NCI-H2196 treated with DMSO at 0.1 percent for 48 hours (cell line): Measurements from ENCODE around the gene PCSK6.
"Not testable (repeated sequence)": the region's sequence is repeated elsewhere in the genome, so short reads cannot be mapped to it uniquely, and the experiment has no call there.

Source experiments
- DNase-seq: peaks from one replicate; lab custom pipeline; 2025; ENCODE audit not compliant: unreplicated experiment; lab: John Stamatoyannopoulos, UW

PCSK6 gene

GRCh38 chr15:101433396-101433795 is 56.1 kb downstream of the PCSK6 start:
- no peak for DNase-seq

DNA sequence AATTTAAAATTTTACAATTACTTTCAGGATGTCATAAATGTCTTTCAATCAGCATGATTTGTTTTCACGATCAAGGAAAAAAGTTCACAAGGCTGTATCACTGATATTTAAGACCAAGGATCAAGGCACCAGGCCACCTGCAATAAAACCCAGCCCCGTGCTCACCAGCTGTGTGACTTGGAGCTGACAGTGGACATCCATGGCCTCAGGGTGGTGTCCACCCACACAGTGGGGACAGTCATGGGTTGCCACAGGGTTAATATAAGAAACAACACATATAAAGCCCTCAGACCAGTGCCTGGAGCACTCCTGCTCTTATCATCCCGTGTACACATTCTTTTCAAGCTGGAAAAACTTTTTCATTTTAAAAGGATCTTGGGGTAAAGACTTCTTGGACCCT is 56.5 kb downstream of the PCSK6 start:
- DNase-seq = no peak

DNA sequence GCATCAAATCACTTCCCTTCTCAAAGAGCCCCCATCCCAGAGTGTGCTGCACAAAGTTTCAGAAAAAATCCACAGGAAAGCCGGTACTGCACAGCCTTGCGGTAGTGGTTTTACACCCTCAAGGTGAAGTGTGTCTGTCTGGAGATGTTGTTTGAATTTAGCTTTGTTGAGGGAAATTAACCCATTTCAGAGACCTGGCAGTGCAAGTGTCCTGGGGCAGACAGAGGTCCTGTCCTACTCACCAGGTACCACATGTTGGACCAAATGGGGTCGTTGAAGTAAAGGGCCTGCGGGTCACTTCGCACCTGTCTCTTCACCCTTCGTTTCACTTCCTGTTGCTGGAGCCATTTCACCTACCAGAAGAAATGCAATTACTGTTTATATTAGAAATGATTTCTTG is 57.8 kb downstream of the PCSK6 start:
- DNase-seq = no peak

DNA sequence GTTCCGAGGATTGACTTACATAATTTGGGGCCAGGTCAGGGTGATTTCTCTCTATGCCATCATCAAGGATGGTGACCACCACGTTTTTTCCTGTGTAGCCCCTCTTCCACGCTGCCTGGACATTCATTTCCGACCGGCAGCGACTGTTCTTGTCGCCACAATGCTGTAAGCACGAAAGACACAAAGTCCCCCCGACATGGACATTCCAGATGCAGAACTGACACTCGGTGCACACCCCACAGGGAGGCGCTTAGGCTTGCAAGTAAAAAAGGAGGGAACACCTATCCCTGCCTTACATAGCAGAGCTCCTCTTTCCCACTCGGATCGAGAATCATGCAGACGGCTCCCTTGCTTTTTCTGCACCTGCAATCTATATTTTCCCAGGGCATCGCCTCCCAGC is 58.2 kb downstream of the PCSK6 start:
- no peak for DNase-seq

- DNase-seq = no peak
Observed at GRCh38 chr15:101429646-101430045, 59.9 kb downstream of the PCSK6 start.

DNA sequence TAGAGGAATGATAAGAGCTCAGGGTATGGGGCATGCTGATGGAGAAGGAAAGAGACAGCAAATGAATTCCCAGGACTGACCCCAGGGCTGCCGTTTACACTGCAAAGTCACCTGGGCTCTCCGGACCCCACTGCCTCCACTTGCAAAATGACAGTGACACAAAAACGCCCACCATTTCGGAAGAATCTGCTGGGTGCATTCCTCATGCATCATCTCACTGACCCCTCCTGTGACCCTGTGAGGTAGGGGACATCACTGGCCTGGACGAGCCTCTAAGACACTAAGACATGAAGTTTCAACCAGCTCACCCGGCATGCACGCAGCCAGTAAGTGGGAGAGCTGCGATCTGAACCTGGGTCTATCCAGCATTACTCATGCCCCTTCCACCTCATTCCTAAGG is 60.3 kb downstream of the PCSK6 start:
- no peak for DNase-seq

- DNase-seq = no peak
Observed at GRCh38 chr15:101428758-101429157, 60.7 kb downstream of the PCSK6 start.

GRCh38 chr15:101427606-101428487 is 61.7 kb downstream of the PCSK6 start:
- DNase-seq = no peak

- DNase-seq = no peak
Observed at GRCh38 chr15:101426761-101427333, 62.7 kb downstream of the PCSK6 start.

- no peak for DNase-seq
Observed at GRCh38 chr15:101425787-101426365, 63.6 kb downstream of the PCSK6 start.

- DNase-seq = no peak
Observed at GRCh38 chr15:101424984-101425383, 64.5 kb downstream of the PCSK6 start.

DNA sequence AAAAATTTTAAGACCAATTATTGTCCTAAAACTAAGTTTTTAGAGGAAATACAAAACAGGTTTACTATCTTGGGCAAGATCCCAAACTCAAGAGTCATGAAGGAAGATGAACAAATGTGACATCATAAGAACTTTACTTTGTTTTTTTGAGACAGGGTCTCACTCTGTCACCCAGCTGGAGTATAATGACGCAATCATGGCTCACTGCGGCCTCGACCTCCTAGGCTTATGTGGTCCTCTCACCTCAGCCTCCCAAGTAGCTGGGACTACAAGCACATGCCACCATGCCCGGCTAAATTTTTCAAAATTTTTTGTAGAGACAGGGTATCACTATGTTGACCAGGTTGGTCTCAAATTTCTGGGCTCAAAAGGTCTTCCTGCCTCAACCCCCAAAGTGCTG is 69.3 kb downstream of the PCSK6 start:
- no peak for DNase-seq

GRCh38 chr15:101416475-101416874 is 73.0 kb downstream of the PCSK6 start:
- not testable (repeated sequence) for DNase-seq

- DNase-seq = no peak
Observed at GRCh38 chr15:101413239-101413638, 76.3 kb downstream of the PCSK6 start.

DNA sequence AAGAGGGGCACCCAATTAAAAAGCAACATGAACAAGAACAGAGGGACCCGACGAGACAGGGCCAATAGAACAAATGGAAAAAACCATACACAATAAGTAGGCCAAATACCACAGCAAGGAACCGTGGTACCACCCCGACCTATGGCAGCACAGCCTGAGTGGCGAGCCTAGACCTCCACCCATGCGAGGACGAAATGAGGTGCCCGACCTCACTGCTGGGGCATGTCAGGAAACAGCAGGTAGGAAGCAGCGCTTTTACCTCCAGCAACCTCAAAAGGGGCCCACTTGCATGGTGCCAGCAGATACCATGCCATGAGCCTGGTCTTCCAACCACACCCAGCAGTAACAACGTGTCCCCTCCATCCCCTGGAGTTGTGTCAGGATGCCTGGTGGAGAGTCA is 77.9 kb downstream of the PCSK6 start:
- DNase-seq = no peak

DNA sequence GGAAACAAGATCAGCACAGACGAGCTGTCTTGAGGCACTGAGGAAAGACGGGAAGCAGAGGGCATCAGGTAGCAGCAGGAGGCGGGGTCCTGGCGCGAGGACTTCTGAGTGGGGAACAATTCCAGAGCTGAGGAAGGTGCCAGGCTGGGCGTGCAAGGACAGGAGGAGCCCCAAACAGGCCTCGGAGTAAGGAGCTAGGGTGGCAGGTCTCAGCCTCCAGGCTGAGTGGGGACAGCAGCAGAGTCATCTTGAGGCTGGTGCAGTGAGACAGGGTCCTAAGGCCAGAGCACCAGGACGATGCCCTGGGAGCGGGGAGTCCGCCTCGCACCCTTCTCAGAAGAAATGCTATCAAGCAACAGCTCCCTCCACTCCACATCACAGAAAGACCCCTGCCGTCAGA is 78.4 kb downstream of the PCSK6 start:
- DNase-seq = no peak

- DNase-seq = no peak
Observed at GRCh38 chr15:101410612-101411011, 78.9 kb downstream of the PCSK6 start.

DNA sequence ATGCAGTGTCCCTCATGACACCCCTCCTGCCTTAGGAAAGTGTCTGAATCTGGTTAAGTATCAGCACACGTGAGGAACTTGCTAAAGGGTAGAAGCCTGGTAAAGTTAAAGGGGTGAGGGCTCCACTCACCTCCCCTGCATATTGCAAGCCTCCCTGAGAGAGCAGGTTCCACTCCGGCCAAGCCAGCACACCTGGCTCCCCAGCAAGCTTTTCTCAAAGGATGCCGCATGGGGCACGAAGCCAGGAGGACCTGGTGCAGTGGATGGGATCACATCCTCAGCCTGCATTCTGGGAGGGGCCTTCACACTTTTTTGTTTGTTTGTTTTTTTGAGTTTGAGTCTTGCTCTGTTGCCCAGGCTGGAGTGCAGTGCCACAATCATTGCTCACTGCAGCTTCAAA is 79.9 kb downstream of the PCSK6 start:
- no peak for DNase-seq

- no peak for DNase-seq
Observed at GRCh38 chr15:101407966-101408775, 81.3 kb downstream of the PCSK6 start.

DNA sequence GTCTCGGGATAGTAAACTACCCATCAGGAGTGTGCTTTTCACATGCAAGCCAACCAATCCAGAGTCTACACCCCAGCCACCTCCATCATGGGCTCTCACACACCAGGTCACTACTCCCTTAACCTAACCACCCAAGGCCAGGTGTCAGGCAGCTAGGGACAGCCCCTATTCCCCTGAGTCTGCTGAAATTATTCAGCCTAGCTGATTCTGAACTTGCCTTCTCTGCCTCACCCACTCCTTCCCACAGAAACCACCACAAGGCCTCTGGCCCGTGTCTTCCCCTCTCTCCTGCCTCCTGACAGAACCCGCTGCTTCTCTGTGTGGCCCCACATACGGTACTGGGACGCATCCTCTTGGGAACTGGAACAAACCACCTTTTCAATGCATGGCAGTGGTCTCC is 82.1 kb downstream of the PCSK6 start:
- no peak for DNase-seq

- no peak for DNase-seq
Observed at GRCh38 chr15:101406526-101407195, 82.8 kb downstream of the PCSK6 start.
